B cell (primary cell): ENCODE results near the gene HLA-DMB. TPM values are rescaled to one million over a fixed set of nuclear protein-coding genes. Genes with fewer than 3 reads are reported as not detected.

ENCODE experiments used
- ATAC-seq: fragments of 200-7000 bp; cut with Tn5 transposase; one replicate; pipeline ENCODE4 v1.10.0; 2021; ENCODE audit warnings: low read depth, mild to moderate bottlenecking, moderate number of reproducible peaks, moderate library complexity
- CTCF ChIA-PET: fragments of 350-600 bp; sonication (Branson Sonifier 250); formaldehyde crosslinking; loops from one replicate; lab custom pipeline; 2021; ENCODE audit warnings: antibody characterized with exemption, inconsistent platforms; lab: Charles Lee
- POLR2A ChIA-PET: fragments of 350-600 bp; sonication (Branson Sonifier 250); formaldehyde crosslinking; loops from one replicate; lab custom pipeline; 2021; ENCODE audit warnings: antibody characterized with exemption; lab: Charles Lee
- DNase-seq: peaks from one replicate; pipeline ENCODE4 v3.0.0; 2013
- H2AFZ ChIP-seq: 2 replicates; pipeline ENCODE4 v1.6.1; 2012; ENCODE audit warnings: mild to moderate bottlenecking, low read depth, low read length; ENCODE audit not compliant: insufficient read depth, poor library complexity, severe bottlenecking
- H3K27ac ChIP-seq, 2 donors: 1 replicate in 1 of 2; 2 replicates in 1 of 2; pipeline ENCODE4 v1.5.1; 2012 to 2013; ENCODE audit warnings: low read length in 2 of 2, mild to moderate bottlenecking in 2 of 2, moderate library complexity in 1 of 2
- H3K27me3 ChIP-seq, 4 experiments: fragments of 200-600 bp in 1 of 4; sonication (generic) in 1 of 4; replicated peaks in 1 of 4; 1 replicate in 2 of 4; 2 replicates in 2 of 4; pipeline versions ENCODE4 v1.6.1 to v1.7.0; 2013 to 2016; ENCODE audit warnings: low read length in 3 of 4, mild to moderate bottlenecking in 2 of 4, mixed read lengths in 1 of 4, moderate library complexity in 1 of 4; ENCODE audit not compliant: insufficient read depth in 4 of 4, control insufficient read depth in 3 of 4; ENCODE audit errors: control extremely low read depth in 1 of 4
- H3K36me3 ChIP-seq, 2 experiments: replicated peaks in 1 of 2; 1 replicate in 1 of 2; 2 replicates in 1 of 2; pipeline versions ENCODE4 v1.6.1 to v1.7.1; 2013; ENCODE audit warnings: low read length in 1 of 2; ENCODE audit not compliant: insufficient read depth in 2 of 2, control insufficient read depth in 1 of 2; ENCODE audit errors: control extremely low read depth in 1 of 2, extremely low read depth in 1 of 2
- H3K4me1 ChIP-seq, 2 donors: fragments of 200-600 bp in 1 of 2; sonication (generic) in 1 of 2; 1 replicate in 1 of 2; 2 replicates in 1 of 2; pipeline versions ENCODE4 v1.5.1 to v1.6.1; 2013 to 2017; ENCODE audit warnings: low read length in 2 of 2; ENCODE audit not compliant: control insufficient read depth in 2 of 2, insufficient read depth in 2 of 2
- H3K4me2 ChIP-seq: replicated peaks from 2 replicates; pipeline ENCODE3; 2012; ENCODE audit warnings: mild to moderate bottlenecking, low read depth, low read length; ENCODE audit not compliant: poor library complexity, severe bottlenecking
- H3K4me3 ChIP-seq, 5 experiments: fragments of 200-600 bp in 1 of 5; sonication (generic) in 1 of 5; 1 replicate in 3 of 5; 2 replicates in 2 of 5; pipeline versions ENCODE4 v1.5.1 to v1.7.0; 2011 to 2016; ENCODE audit warnings: low read length in 4 of 5, mild to moderate bottlenecking in 4 of 5, low read depth in 2 of 5, control low read depth in 1 of 5, moderate library complexity in 1 of 5; ENCODE audit not compliant: insufficient read depth in 1 of 5; ENCODE audit errors: control extremely low read depth in 1 of 5, extremely low read depth in 1 of 5
- H3K79me2 ChIP-seq: fragments of 200-600 bp; sonication (generic); one replicate; pipeline ENCODE4 v1.6.0; 2016; ENCODE audit warnings: low read length; ENCODE audit not compliant: control insufficient read depth, insufficient read depth
- H3K9ac ChIP-seq: fragments of 200-600 bp; sonication (generic); 2 replicates; pipeline ENCODE4 v1.6.1; 2017; ENCODE audit warnings: mild to moderate bottlenecking, low read length, moderate library complexity
- H3K9me3 ChIP-seq, 3 donors: one replicate each; pipeline versions ENCODE4 v1.6.1 to v1.7.1; 2013; ENCODE audit warnings: low read length in 2 of 3; ENCODE audit not compliant: control insufficient read depth in 2 of 3, insufficient read depth in 1 of 3; ENCODE audit errors: control extremely low read depth in 1 of 3
- H4K20me1 ChIP-seq: 2 replicates; pipeline ENCODE4 v1.6.0; 2012; ENCODE audit warnings: mild to moderate bottlenecking, low read length; ENCODE audit not compliant: insufficient read depth, control insufficient read depth, poor library complexity, severe bottlenecking
- H3K27ac Mint-ChIP-seq: one replicate; pipeline ENCODE4 v1.8.0; 2021; ENCODE audit warnings: mixed read lengths
- H3K27me3 Mint-ChIP-seq: one replicate; pipeline ENCODE4 v1.8.0; 2021; ENCODE audit warnings: mixed read lengths
- H3K4me1 Mint-ChIP-seq: one replicate; pipeline ENCODE4 v1.8.0; 2021; ENCODE audit warnings: mixed read lengths
- H3K4me3 Mint-ChIP-seq: one replicate; pipeline ENCODE4 v1.8.0; 2021; ENCODE audit warnings: mixed read lengths
- H3K9me3 Mint-ChIP-seq: one replicate; pipeline ENCODE4 v1.8.0; 2022; ENCODE audit warnings: mixed read lengths; ENCODE audit not compliant: insufficient read depth
- EZH2 ChIP-seq: IDR thresholded peaks from 2 replicates; pipeline ENCODE4 v1.6.1; 2012; ENCODE audit warnings: borderline replicate concordance, low read depth, mild to moderate bottlenecking, moderate library complexity, low read length; ENCODE audit not compliant: insufficient read depth, poor library complexity, severe bottlenecking
- WGBS: methylation state at CpG from one replicate; pipeline ENCODE4 v1.1.5; 2013; ENCODE audit warnings: missing lambda C conversion rate; ENCODE audit not compliant: insufficient coverage; 5-methylcytosine and 5-hydroxymethylcytosine counted together
- intact Hi-C: fragments of 100-400 bp; cut with micrococcal nuclease; formaldehyde crosslinking; loops from one replicate; pipeline ENCODE4 v1.10.0; 2022
- polyA plus RNA-seq: library from polyadenylated mRNA; depleted of rRNA; stranded (reverse); fragments of >200 nt; gene quantifications from 2 replicates; pipeline ENCODE4 v1.2.3, GENCODE V29; 2012
- total RNA-seq, 2 donors: library from RNA; stranded (reverse); fragments of 120-200 nt in 1 of 2; gene quantifications; 1 replicate in 1 of 2; 2 replicates in 1 of 2; pipeline versions ENCODE4 v1.2.3 to v1.2.4, GENCODE V29; 2013 to 2022
- TF ChIP-seq, protein P1 (sequence below): fragments of 200-600 bp; IDR thresholded peaks from one replicate; pipeline ENCODE4 v1.8.0; 2022; ENCODE audit warnings: antibody characterized with exemption, mild to moderate bottlenecking

Gene HLA-DMB
- total and polyA plus RNA-seq, 2 donors (not counting 1 experiment from before 2014, with no cell fraction given), result 593 to 656 TPM

DNA sequence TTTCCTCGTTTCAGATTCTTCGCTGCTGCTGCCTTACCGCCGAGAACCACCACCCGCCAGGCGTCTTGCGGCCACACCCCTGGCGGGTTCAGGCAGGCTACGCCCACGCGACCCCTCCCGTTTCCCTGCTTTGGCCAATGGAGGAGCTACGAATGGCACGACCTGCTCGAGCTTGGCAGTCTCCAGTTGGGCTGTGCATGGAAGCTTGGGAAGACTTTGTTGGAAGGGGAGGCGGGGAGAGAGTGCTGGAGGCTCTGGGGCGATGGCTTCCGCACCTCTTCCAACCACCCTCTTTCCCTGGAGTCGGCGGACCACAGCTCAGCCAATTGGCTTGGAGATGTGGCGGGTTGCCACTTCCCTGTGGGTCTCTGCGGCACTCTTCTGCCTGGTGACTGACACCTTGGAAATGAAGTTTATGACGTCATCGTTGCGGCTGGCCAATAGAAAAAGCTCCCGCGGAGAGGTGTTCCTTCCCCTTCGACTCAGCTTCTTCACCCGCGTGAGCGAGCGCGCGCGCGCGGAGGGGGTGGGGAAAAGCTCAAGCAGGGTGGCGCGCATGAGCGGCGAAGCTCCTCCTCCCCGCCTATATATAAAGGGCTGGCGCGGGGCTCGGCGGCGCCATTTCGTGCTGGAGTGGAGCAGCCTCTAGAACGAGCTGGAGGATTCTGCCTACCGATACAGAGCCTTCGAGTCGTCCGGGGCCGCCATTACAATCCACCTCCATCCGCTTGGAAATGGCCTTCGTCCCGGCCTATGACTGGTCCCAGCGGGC is 30.9 kb upstream of the HLA-DMB start:
- peaks cover 47% of the 10 kb centered on the region for H4K20me1 ChIP-seq
- TF ChIP-seq EZH2, result no peak
- TF ChIP-seq, protein P1, sequence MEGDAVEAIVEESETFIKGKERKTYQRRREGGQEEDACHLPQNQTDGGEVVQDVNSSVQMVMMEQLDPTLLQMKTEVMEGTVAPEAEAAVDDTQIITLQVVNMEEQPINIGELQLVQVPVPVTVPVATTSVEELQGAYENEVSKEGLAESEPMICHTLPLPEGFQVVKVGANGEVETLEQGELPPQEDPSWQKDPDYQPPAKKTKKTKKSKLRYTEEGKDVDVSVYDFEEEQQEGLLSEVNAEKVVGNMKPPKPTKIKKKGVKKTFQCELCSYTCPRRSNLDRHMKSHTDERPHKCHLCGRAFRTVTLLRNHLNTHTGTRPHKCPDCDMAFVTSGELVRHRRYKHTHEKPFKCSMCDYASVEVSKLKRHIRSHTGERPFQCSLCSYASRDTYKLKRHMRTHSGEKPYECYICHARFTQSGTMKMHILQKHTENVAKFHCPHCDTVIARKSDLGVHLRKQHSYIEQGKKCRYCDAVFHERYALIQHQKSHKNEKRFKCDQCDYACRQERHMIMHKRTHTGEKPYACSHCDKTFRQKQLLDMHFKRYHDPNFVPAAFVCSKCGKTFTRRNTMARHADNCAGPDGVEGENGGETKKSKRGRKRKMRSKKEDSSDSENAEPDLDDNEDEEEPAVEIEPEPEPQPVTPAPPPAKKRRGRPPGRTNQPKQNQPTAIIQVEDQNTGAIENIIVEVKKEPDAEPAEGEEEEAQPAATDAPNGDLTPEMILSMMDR, result no peak
- H3K79me2 ChIP-seq, result peaks cover 71% of the 10 kb centered on the region
- H3K4me3 ChIP-seq, result peak overlapping the region; percentile 88 to 100 (median 96)
- H3K9ac ChIP-seq, result peak overlapping the region; percentile 91
- Mint-ChIP-seq H3K27ac (peak overlapping the region; percentile 99), H3K4me3 (peak overlapping the region; percentile 96), H3K27me3 (no peaks in the 10 kb centered on the region), H3K4me1 (peaks cover 40% of the 10 kb centered on the region), H3K9me3 (no peaks in the 10 kb centered on the region)
- H3K4me1 ChIP-seq, result peaks cover 32 to 43% of the 10 kb centered on the region in 2 donors
- no peaks in the 10 kb centered on the region for H3K9me3 ChIP-seq
- no peaks in the 10 kb centered on the region for H3K27me3 ChIP-seq
- under 1% methylated on average over 50 of the region's 58 CpGs for WGBS
- ATAC-seq, result peak; percentile 50
- peak overlapping the region; percentile 88 for H3K4me2 ChIP-seq
- peak overlapping the region; percentile 96 for H3K27ac ChIP-seq
- intact Hi-C loops, result loop anchor here (1.0 to 5.0 kb wide), 5 partner anchors 18 to 794 kb away; partner anchors contain the start of genes AGPAT1, HLA-DMA and RNF5
- peak; percentile 100 for DNase-seq
- CTCF ChIA-PET, result interaction anchor here (0.6 to 28.4 kb wide), 29 partner anchors 9 to 281 kb away, joined by 3 to 822 read pairs (median 4); partner anchors contain the start of genes HLA-DMA, HLA-DMB, PSMB8 and RING1
- peak overlapping the region; percentile 48 for H2AFZ ChIP-seq
- peaks cover 0 to 36% of the 10 kb centered on the region in 2 experiments for H3K36me3 ChIP-seq
- POLR2A ChIA-PET, result interaction anchor here (0.5 to 11.8 kb wide), 46 partner anchors 8 to 1306 kb away, joined by 3 to 349 read pairs (median 5); partner anchors contain the start of genes CSNK2B, HLA-DMA, HLA-DMB and HLA-DOA
